GM12878 (cell line): ENCODE results near the gene PRAMEF6.
"Not testable (repeated sequence)": the region's sequence is repeated elsewhere in the genome, so short reads cannot be mapped to it uniquely, and the experiment has no call there.

Experiments
- EP300 ChIP-seq, 2 experiments: fragments of 150-350 bp in 1 of 2; IDR thresholded peaks; 2 replicates each; pipeline ENCODE4 v1.6.1; 2011 to 2012; ENCODE audit warnings: low read depth in 2 of 2, low read length in 2 of 2, borderline replicate concordance in 1 of 2, improper control_type of control experiment in 1 of 2, inconsistent platforms in 1 of 2; ENCODE audit not compliant: control insufficient read depth in 1 of 2
- MTA2 ChIP-seq: fragments of 450-650 bp; IDR thresholded peaks from 2 replicates; pipeline ENCODE4 v1.6.1; 2016; ENCODE audit warnings: low read depth, mild to moderate bottlenecking, moderate library complexity
- MXI1 ChIP-seq: fragments of 150-350 bp; IDR thresholded peaks from 2 replicates; pipeline ENCODE4 v1.6.1; 2011; ENCODE audit warnings: low read depth, mild to moderate bottlenecking, inconsistent platforms, low read length, improper control_type of control experiment
- RAD51 ChIP-seq: fragments of 450-650 bp; IDR thresholded peaks from 2 replicates; pipeline ENCODE4 v1.6.1; 2016; ENCODE audit warnings: moderate library complexity, mild to moderate bottlenecking, inconsistent platforms
- RB1 ChIP-seq: fragments of 450-650 bp; formaldehyde crosslinking; IDR thresholded peaks from 2 replicates; pipeline ENCODE4 v1.6.1; 2017; ENCODE audit warnings: mild to moderate bottlenecking, borderline replicate concordance
- SIN3A ChIP-seq: IDR thresholded peaks from 2 replicates; pipeline ENCODE4 v1.6.1; 2012; ENCODE audit warnings: low read depth, low read length, improper control_type of control experiment
- ZNF274 ChIP-seq: IDR thresholded peaks from one replicate; pipeline ENCODE4 v1.8.0; 2011; ENCODE audit not compliant: insufficient read length, insufficient read depth
- TF ChIP-seq, protein P1 (sequence below), 3 experiments: IDR thresholded peaks in 2 of 3; conservative IDR thresholded peaks in 1 of 3; 2 replicates each; pipeline ENCODE4 v1.5.1; 2011; ENCODE audit warnings: low read depth in 3 of 3, low read length in 3 of 3, mild to moderate bottlenecking in 3 of 3, control low read depth in 2 of 3, moderate library complexity in 2 of 3, inconsistent platforms in 1 of 3, mixed read lengths in 1 of 3; ENCODE audit not compliant: control insufficient read depth in 2 of 3, insufficient read depth in 1 of 3; ENCODE audit errors: extremely low read depth in 1 of 3
- TF ChIP-seq, protein P2 (sequence below): IDR thresholded peaks from 2 replicates; pipeline ENCODE4 v1.6.1; 2011; ENCODE audit warnings: low read depth, low read length, improper control_type of control experiment, borderline replicate concordance

DNA sequence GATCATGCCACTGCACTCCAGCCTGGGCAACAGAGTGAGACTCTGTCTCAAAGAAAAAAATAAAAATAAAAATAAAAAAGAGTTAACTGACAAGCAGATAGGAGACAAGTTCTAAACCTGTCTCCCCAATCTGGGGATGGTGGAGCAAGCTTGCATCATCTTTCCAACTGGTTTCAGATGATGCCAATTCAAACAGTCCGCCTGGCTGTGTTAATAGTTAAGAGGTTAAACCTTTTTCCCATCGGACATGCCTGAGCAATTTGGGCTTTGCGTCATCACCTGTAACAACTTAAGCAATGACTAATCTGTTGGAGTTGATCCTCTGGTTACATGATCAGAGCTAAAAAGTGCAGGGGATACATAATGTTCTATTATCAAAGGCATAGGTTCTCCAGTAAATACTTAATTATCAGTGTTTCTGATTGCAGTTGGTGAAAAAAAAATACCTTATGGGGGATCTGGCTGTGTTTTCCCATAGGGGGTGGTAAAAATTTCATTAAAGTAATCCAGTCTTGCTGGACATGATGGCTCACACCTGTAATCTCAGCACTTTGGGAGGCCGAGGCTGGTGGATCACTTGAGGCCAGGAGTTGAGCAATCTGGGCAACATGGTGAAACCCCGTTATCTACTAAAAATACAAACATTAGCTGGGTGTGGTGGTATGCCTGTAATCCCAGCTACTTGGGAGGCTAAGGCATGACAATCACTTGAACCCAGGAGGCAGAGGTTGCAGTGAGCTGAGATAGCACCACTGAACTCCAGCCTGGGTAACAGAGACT is 43.4 kb downstream of the PRAMEF6 start:
- TF ChIP-seq RAD51; ZNF274; RB1; MTA2; MXI1; EP300 (IDR thresholded peaks at IDR 0.05; ENCODE audit: borderline replicate concordance in 1 of 2, control insufficient read depth in 1 of 2, low read depth in 2 of 2, low read length in 2 of 2); SIN3A: not testable (repeated sequence)
- TF ChIP-seq, protein P1, sequence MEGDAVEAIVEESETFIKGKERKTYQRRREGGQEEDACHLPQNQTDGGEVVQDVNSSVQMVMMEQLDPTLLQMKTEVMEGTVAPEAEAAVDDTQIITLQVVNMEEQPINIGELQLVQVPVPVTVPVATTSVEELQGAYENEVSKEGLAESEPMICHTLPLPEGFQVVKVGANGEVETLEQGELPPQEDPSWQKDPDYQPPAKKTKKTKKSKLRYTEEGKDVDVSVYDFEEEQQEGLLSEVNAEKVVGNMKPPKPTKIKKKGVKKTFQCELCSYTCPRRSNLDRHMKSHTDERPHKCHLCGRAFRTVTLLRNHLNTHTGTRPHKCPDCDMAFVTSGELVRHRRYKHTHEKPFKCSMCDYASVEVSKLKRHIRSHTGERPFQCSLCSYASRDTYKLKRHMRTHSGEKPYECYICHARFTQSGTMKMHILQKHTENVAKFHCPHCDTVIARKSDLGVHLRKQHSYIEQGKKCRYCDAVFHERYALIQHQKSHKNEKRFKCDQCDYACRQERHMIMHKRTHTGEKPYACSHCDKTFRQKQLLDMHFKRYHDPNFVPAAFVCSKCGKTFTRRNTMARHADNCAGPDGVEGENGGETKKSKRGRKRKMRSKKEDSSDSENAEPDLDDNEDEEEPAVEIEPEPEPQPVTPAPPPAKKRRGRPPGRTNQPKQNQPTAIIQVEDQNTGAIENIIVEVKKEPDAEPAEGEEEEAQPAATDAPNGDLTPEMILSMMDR (IDR thresholded peaks at IDR 0.05 in 2 of 3, conservative IDR thresholded peaks at IDR 0.05 in 1 of 3; ENCODE audit: control insufficient read depth in 2 of 3, extremely low read depth in 1 of 3, insufficient read depth in 1 of 3, low read depth in 3 of 3, low read length in 3 of 3), result not testable (repeated sequence)
- TF ChIP-seq, protein P2, sequence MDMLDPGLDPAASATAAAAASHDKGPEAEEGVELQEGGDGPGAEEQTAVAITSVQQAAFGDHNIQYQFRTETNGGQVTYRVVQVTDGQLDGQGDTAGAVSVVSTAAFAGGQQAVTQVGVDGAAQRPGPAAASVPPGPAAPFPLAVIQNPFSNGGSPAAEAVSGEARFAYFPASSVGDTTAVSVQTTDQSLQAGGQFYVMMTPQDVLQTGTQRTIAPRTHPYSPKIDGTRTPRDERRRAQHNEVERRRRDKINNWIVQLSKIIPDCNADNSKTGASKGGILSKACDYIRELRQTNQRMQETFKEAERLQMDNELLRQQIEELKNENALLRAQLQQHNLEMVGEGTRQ, result not testable (repeated sequence)
